GM06990 (cell line): ENCODE measurements around the gene DDX6.
"Not testable (repeated sequence)": the region's sequence is repeated elsewhere in the genome, so short reads cannot be mapped to it uniquely, and the experiment has no call there.

ENCODE experiments used
- DNase-seq: peaks from one replicate; pipeline ENCODE4 v3.0.0-alpha.2; 2011; ENCODE audit not compliant: insufficient read length; ENCODE audit errors: extremely low read depth
- H3K27me3 ChIP-seq: replicated peaks from 2 replicates; pipeline ENCODE4 v1.6.0; 2011; ENCODE audit warnings: low read length; ENCODE audit not compliant: control insufficient read depth, insufficient read depth
- H3K36me3 ChIP-seq: 2 replicates; pipeline ENCODE4 v1.5.1; 2011; ENCODE audit warnings: low read length; ENCODE audit not compliant: control insufficient read depth, insufficient read depth
- H3K4me3 ChIP-seq: replicated peaks from 2 replicates; pipeline ENCODE4 v1.5.1; 2011; ENCODE audit warnings: low read depth, mild to moderate bottlenecking, control low read depth, low read length
- CTCF ChIP-seq: IDR thresholded peaks from 2 replicates; pipeline ENCODE4 v1.5.1; 2011; ENCODE audit warnings: low read length, control low read depth, mild to moderate bottlenecking, inconsistent platforms; ENCODE audit not compliant: insufficient read depth, poor library complexity, severe bottlenecking

DDX6 gene

GRCh38 chr11:118735203-118735602, 55.8 kb downstream of the DDX6 start:
- TF ChIP-seq CTCF: no peak
- H3K36me3 ChIP-seq: no peaks in the 10 kb centered on the region
- no peak for DNase-seq
- H3K4me3 ChIP-seq: no peak overlapping the region
- H3K27me3 ChIP-seq: no peaks in the 10 kb centered on the region

GRCh38 chr11:118734031-118734430, 56.9 kb downstream of the DDX6 start:
- no peak for TF ChIP-seq CTCF
- DNase-seq: no peak
- no peaks in the 10 kb centered on the region for H3K27me3 ChIP-seq

GRCh38 chr11:118729753-118730152, 61.2 kb downstream of the DDX6 start:
- DNase-seq, H3K4me3 ChIP-seq, H3K27me3 ChIP-seq, H3K36me3 ChIP-seq: not testable (repeated sequence)

More at GRCh38 chr11:118734031-118734430, 56.9 kb downstream of the DDX6 start:
- Histone ChIP-seq H3K4me3 (no peak overlapping the region), H3K36me3 (no peaks in the 10 kb centered on the region)

GRCh38 chr11:118728112-118728511, 62.9 kb downstream of the DDX6 start:
- not testable (repeated sequence) for H3K4me3 ChIP-seq

GRCh38 chr11:118727721-118728066, 63.3 kb downstream of the DDX6 start:
- not testable (repeated sequence) for H3K36me3 ChIP-seq, H3K27me3 ChIP-seq, DNase-seq, H3K4me3 ChIP-seq

More at GRCh38 chr11:118728112-118728511, 62.9 kb downstream of the DDX6 start:
- H3K27me3 ChIP-seq, H3K36me3 ChIP-seq, DNase-seq: not testable (repeated sequence)

GRCh38 chr11:118727001-118727720, 63.8 kb downstream of the DDX6 start:
- not testable (repeated sequence) for H3K4me3 ChIP-seq, H3K36me3 ChIP-seq, DNase-seq, H3K27me3 ChIP-seq

GRCh38 chr11:118721478-118722015, 69.4 kb downstream of the DDX6 start:
- DNase-seq, H3K4me3 ChIP-seq, H3K27me3 ChIP-seq, H3K36me3 ChIP-seq: not testable (repeated sequence)

- not testable (repeated sequence) for H3K36me3 ChIP-seq, DNase-seq, H3K27me3 ChIP-seq, H3K4me3 ChIP-seq
Measured at GRCh38 chr11:118720740-118721139, 70.2 kb downstream of the DDX6 start.

GRCh38 chr11:118720078-118720477, 70.9 kb downstream of the DDX6 start:
- not testable (repeated sequence) for H3K36me3 ChIP-seq, H3K4me3 ChIP-seq, DNase-seq, H3K27me3 ChIP-seq

GRCh38 chr11:118718562-118718961, 72.4 kb downstream of the DDX6 start:
- H3K4me3 ChIP-seq, DNase-seq, H3K36me3 ChIP-seq, H3K27me3 ChIP-seq: not testable (repeated sequence)

GRCh38 chr11:118717733-118718132, 73.2 kb downstream of the DDX6 start:
- not testable (repeated sequence) for H3K36me3 ChIP-seq, H3K4me3 ChIP-seq, DNase-seq, H3K27me3 ChIP-seq

- H3K27me3 ChIP-seq, H3K4me3 ChIP-seq, H3K36me3 ChIP-seq, DNase-seq: not testable (repeated sequence)
Measured at GRCh38 chr11:118717221-118717620, 73.7 kb downstream of the DDX6 start.
